ENCODE measurements around the gene UBE2V1. TPM values are rescaled to one million over a fixed set of nuclear protein-coding genes. Genes with fewer than 3 reads are reported as not detected.

The UBE2V1 gene
- total and polyA plus RNA-seq, 12 donors = 57.4 to 242 (median 79.4) TPM

DNA sequence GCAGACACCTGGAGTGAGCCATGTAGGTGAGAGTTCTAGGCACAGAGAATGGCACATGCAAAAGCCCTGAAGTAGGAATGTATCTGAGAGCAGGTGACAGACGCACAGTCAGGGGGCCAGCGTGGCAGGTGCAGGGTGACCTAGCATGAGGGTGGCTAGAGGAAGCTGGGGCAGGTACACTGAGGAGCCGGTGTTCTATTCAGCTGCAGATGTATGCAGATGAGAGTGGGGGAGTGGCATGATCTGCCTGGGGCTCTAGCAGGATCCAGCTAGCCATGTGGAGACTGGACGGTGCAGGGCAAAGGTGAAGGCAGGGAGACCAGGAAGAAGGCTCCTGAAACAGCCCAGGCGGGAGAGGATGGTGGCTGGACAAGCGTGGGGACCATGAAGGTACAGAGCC lies 29.9 kb upstream of the UBE2V1 start:
- intact Hi-C loops (cut with DNase I) = no loop called here
- peaks cover 20 to 57% of the 10 kb centered on the region in 2 donors for H3K4me1 ChIP-seq (replicated peaks in 1 of 2)
- TF ChIP-seq, protein P1, sequence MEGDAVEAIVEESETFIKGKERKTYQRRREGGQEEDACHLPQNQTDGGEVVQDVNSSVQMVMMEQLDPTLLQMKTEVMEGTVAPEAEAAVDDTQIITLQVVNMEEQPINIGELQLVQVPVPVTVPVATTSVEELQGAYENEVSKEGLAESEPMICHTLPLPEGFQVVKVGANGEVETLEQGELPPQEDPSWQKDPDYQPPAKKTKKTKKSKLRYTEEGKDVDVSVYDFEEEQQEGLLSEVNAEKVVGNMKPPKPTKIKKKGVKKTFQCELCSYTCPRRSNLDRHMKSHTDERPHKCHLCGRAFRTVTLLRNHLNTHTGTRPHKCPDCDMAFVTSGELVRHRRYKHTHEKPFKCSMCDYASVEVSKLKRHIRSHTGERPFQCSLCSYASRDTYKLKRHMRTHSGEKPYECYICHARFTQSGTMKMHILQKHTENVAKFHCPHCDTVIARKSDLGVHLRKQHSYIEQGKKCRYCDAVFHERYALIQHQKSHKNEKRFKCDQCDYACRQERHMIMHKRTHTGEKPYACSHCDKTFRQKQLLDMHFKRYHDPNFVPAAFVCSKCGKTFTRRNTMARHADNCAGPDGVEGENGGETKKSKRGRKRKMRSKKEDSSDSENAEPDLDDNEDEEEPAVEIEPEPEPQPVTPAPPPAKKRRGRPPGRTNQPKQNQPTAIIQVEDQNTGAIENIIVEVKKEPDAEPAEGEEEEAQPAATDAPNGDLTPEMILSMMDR (IDR thresholded peaks at IDR 0.05) = no peak
- TF ChIP-seq POLR2A (IDR thresholded peaks at IDR 0.05) = no peak
- H3K36me3 ChIP-seq (replicated peaks in 1 of 2) = peaks cover 0 to 24% of the 10 kb centered on the region in 2 donors
- peak overlapping the region in 1 of 5 donors; percentile 3 for H3K27ac ChIP-seq
- H3K9me3 ChIP-seq (replicated peaks in 1 of 3) = no peaks in the 10 kb centered on the region
- WGBS, 4 donors = 88 to 92% (median 91%) methylated on average over 6 of the region's 6 CpGs
- no peaks in the 10 kb centered on the region for H3K27me3 ChIP-seq
- DNase-seq = no peak
- H3K4me3 ChIP-seq = no peak overlapping the region

DNA sequence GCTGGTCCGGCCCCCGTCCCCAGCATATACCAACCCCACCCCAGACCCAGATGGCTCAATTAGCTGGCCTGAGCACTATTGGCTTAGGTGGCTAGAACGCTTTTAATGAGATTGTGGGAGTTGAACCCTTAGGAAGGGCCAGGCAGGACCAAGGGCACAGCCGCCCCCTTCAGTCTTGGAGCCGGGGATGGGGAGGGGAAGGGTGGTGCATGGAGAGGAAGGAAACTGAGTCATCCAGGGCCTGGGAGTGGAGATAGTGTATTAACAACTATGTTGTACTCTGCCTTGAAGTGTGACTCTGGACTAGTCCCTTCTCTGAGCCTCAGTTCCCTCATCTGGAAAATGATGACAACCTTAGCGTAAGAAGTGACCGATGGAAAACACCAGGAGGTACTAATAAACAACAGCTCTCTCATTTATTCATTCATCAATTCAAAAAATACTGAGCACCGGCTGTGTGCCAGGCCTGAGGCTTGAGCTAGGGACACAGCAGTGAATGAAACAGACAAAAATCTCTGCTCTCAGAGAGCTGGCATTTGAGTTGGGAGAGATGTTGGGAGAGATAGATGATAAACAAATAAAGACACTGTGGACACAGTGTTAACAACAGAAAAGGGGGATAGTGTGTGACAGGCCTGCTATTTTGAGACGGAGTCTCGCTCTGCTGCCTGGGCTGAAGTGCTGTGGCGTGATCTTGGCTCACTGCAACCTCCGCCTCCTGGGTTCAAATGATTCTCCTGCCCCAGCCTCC lies 29.0 kb upstream of the UBE2V1 start:
- no peak for TF ChIP-seq POLR2A (IDR thresholded peaks at IDR 0.05)
- intact Hi-C loops (cut with DNase I) = no loop called here
- H3K27ac ChIP-seq = peak overlapping the region in 2 of 5 donors; percentile 8 to 50
- peaks cover 29 to 60% of the 10 kb centered on the region in 2 donors for H3K4me1 ChIP-seq (replicated peaks in 1 of 2)
- H3K27me3 ChIP-seq = no peaks in the 10 kb centered on the region
- H3K9me3 ChIP-seq (replicated peaks in 1 of 3) = no peaks in the 10 kb centered on the region
- DNase-seq = no peak
- WGBS, 4 donors = 87 to 91% (median 87%) methylated on average over 10 to 12 of the region's 12 CpGs
- H3K4me3 ChIP-seq = no peak overlapping the region
- peaks cover 0 to 24% of the 10 kb centered on the region in 2 donors for H3K36me3 ChIP-seq (replicated peaks in 1 of 2)

DNA sequence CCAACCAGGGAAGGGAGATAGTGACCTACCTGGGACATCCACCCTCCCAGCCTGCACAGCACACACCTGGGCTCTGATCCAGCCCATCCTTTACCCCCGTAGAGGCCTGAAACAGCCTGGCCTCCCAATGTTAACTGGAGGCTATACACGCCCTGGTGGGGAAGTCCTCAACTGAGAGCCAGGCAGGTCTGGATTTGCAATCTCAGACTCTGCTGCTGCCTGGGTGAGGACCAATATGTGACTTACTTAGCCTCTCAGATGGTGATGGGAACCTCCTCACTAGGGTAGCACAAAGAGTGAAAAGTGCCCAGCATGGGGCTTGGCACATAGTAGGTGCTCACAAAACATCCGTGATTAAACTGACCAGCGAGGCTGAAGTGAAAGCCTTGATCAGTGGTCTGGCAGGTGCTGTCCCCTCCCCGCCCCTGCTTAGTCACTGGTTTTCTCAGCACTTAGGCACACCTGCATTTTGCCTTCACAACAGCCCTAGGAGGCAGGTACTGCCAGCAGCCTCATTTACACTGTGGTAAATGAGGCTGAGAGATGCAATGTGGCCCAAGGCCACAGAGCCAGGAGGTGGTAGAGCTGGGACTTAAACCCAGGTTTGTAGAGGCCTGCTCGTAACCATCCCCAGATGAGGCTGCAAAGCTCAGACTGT lies 28.2 kb upstream of the UBE2V1 start:
- no peaks in the 10 kb centered on the region for H3K27me3 ChIP-seq
- no peaks in the 10 kb centered on the region for H3K9me3 ChIP-seq (replicated peaks in 1 of 3)
- DNase-seq = no peak
- peak overlapping the region in 2 of 5 donors; percentile 8 to 50 for H3K27ac ChIP-seq
- H3K36me3 ChIP-seq (replicated peaks in 1 of 2) = peaks cover 0 to 24% of the 10 kb centered on the region in 2 donors
- 81 to 87% (median 84%) methylated on average over 3 to 6 of the region's 6 CpGs for WGBS, 4 donors
- H3K4me3 ChIP-seq = no peak overlapping the region
- no peak for TF ChIP-seq POLR2A (IDR thresholded peaks at IDR 0.05)
- TF ChIP-seq, protein P1 (IDR thresholded peaks at IDR 0.05) = no peak
- H3K4me1 ChIP-seq (replicated peaks in 1 of 2) = peaks cover 29 to 58% of the 10 kb centered on the region in 2 donors
- intact Hi-C loops (cut with DNase I) = no loop called here

DNA sequence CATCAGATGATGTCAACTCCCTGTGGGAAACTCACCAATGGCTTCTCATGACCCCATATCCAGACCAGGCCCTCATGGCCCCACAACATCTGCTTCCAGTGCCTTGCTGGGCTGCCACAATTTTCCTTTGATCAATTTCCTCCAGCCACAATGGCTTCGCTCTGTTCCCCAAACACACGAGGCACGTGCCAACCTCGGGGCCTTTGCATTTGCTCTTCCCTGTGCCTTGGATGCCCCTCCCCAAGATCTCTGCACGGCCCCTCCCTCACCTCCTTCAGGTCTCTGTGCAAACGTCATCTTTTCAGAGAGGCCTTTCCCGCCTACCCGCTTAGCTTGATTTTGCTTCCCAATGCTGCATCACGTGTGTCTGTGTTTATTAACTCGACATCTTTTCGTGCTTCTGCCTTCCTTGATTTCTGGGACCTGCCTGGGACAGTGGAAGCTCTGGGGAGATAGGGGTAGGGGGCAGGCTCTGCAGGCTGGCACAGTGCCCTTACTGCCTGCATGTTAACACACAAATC lies 27.4 kb upstream of the UBE2V1 start:
- H3K4me1 ChIP-seq (replicated peaks in 1 of 2) = peaks cover 29 to 57% of the 10 kb centered on the region in 2 donors
- no peak overlapping the region for H3K4me3 ChIP-seq
- no peak for TF ChIP-seq POLR2A (IDR thresholded peaks at IDR 0.05)
- TF ChIP-seq, protein P1 (IDR thresholded peaks at IDR 0.05) = no peak
- no peaks in the 10 kb centered on the region for H3K9me3 ChIP-seq (replicated peaks in 1 of 3)
- H3K36me3 ChIP-seq (replicated peaks in 1 of 2) = peaks cover 0 to 24% of the 10 kb centered on the region in 2 donors
- no peaks in the 10 kb centered on the region for H3K27me3 ChIP-seq
- intact Hi-C loops (cut with DNase I) = no loop called here
- WGBS, 4 donors = 82 to 89% (median 86%) methylated on average over 11 of the region's 11 CpGs
- DNase-seq = no peak
- H3K27ac ChIP-seq = peak overlapping the region in 2 of 5 donors; percentile 61 to 88

Measured in adrenal gland (tissue), 12 donors.